GM23338 (cell line): ENCODE data around the gene SIX5.
A peak's percentile ranks its signal among the peaks of the same experiment; 100 is the strongest.

Source experiments
- CREB1 ChIP-seq: fragments of 250-450 bp; sonication (Bioruptor Pico); IDR thresholded peaks from 2 replicates; pipeline ENCODE4 v1.5.0; 2020; ENCODE audit warnings: low read depth, mild to moderate bottlenecking, moderate library complexity
- EZH2 ChIP-seq: fragments of 200-600 bp; sonication (generic); IDR thresholded peaks from one replicate; pipeline ENCODE4 v1.8.0; 2017; ENCODE audit warnings: antibody characterized with exemption, mild to moderate bottlenecking, low read depth; ENCODE audit not compliant: unreplicated experiment
- NANOG ChIP-seq: IDR thresholded peaks from 2 replicates; pipeline ENCODE4 v1.6.1; 2016; ENCODE audit warnings: antibody characterized with exemption, borderline replicate concordance
- POLR2AphosphoS5 ChIP-seq: IDR thresholded peaks from 2 replicates; pipeline ENCODE4 v1.6.1; 2016; ENCODE audit warnings: antibody characterized with exemption, low read depth
- STAT1 ChIP-seq: IDR thresholded peaks from one replicate; pipeline ENCODE4 v1.6.1; 2016; ENCODE audit warnings: antibody characterized with exemption; ENCODE audit not compliant: unreplicated experiment
- TF ChIP-seq, protein P1 (sequence below), 2 experiments: fragments of 200-600 bp in 1 of 2; sonication (generic) in 1 of 2; conservative IDR thresholded peaks; 2 replicates each; pipeline versions ENCODE4 v1.5.1 to v1.6.1; 2016 to 2017; ENCODE audit warnings: antibody characterized with exemption in 2 of 2, low read depth in 2 of 2, mild to moderate bottlenecking in 2 of 2, moderate library complexity in 1 of 2
- TF ChIP-seq, protein P2 (sequence below): IDR thresholded peaks from 2 replicates; pipeline ENCODE4 v1.6.1; 2016; ENCODE audit warnings: antibody characterized with exemption
- TF ChIP-seq, protein P3 (sequence below): IDR thresholded peaks from one replicate; pipeline ENCODE4 v1.6.1; 2018; ENCODE audit warnings: antibody characterized with exemption; ENCODE audit not compliant: unreplicated experiment

DNA sequence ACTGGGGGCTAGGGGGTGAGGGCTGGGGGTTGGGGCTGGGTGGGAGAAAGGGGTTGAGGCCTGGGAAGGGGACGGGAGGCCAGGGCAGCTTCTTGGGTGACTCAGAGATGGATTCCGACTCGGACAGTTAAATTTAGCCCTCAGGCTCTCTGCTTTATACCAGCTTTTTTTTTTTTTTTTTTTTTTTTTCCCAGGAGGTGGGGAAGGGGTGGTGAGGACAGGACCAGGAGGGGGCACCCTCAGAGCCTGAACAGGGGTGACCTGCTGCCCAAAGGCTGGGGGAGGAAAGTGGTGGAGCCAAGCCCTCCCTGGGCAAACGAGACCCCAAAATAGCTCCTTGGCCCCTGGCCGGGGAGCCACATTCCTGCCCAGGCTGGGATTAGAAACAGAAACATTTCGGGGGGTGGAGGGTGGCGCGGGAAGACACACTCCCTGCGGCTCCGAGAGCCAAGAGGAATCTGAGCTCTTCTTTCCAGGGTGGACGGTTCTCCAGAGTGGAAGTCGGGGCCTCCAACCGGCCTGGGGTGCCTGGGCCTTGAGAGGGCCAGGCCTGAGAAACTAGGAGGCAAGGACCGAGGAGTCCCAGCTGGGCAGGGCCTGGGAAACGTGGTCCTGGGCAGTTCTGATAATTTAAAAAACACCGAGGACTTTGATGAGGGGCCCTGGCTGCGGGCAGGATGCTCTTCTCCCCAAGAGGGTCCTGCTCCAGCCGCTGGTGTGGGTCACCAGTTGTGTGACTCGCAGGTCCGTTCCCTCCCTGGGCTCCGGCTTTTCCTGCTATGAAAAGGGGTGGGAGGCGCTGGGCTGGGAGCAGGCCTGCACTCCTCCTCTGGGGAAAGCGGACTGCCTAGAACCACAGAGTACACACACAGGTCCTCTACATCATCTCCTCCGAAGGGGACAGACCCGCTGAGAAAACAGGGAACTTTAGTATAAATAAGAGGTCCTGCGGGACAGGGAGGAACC, 14.1 kb upstream of the SIX5 start:
- TF ChIP-seq, protein P1, sequence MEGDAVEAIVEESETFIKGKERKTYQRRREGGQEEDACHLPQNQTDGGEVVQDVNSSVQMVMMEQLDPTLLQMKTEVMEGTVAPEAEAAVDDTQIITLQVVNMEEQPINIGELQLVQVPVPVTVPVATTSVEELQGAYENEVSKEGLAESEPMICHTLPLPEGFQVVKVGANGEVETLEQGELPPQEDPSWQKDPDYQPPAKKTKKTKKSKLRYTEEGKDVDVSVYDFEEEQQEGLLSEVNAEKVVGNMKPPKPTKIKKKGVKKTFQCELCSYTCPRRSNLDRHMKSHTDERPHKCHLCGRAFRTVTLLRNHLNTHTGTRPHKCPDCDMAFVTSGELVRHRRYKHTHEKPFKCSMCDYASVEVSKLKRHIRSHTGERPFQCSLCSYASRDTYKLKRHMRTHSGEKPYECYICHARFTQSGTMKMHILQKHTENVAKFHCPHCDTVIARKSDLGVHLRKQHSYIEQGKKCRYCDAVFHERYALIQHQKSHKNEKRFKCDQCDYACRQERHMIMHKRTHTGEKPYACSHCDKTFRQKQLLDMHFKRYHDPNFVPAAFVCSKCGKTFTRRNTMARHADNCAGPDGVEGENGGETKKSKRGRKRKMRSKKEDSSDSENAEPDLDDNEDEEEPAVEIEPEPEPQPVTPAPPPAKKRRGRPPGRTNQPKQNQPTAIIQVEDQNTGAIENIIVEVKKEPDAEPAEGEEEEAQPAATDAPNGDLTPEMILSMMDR (conservative IDR thresholded peaks at IDR 0.05; ENCODE audit: low read depth in 2 of 2): peak in 1 of 2 experiments; percentile 28; a peak in 1 of 4 replicates
- TF ChIP-seq POLR2AphosphoS5 (no peak), CREB1 (CRISPR knock-in tag) (no peak), EZH2 (no peak), STAT1 (no peak), NANOG (no peak)
- TF ChIP-seq, protein P2, sequence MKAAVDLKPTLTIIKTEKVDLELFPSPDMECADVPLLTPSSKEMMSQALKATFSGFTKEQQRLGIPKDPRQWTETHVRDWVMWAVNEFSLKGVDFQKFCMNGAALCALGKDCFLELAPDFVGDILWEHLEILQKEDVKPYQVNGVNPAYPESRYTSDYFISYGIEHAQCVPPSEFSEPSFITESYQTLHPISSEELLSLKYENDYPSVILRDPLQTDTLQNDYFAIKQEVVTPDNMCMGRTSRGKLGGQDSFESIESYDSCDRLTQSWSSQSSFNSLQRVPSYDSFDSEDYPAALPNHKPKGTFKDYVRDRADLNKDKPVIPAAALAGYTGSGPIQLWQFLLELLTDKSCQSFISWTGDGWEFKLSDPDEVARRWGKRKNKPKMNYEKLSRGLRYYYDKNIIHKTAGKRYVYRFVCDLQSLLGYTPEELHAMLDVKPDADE: no peak
- TF ChIP-seq, protein P3, sequence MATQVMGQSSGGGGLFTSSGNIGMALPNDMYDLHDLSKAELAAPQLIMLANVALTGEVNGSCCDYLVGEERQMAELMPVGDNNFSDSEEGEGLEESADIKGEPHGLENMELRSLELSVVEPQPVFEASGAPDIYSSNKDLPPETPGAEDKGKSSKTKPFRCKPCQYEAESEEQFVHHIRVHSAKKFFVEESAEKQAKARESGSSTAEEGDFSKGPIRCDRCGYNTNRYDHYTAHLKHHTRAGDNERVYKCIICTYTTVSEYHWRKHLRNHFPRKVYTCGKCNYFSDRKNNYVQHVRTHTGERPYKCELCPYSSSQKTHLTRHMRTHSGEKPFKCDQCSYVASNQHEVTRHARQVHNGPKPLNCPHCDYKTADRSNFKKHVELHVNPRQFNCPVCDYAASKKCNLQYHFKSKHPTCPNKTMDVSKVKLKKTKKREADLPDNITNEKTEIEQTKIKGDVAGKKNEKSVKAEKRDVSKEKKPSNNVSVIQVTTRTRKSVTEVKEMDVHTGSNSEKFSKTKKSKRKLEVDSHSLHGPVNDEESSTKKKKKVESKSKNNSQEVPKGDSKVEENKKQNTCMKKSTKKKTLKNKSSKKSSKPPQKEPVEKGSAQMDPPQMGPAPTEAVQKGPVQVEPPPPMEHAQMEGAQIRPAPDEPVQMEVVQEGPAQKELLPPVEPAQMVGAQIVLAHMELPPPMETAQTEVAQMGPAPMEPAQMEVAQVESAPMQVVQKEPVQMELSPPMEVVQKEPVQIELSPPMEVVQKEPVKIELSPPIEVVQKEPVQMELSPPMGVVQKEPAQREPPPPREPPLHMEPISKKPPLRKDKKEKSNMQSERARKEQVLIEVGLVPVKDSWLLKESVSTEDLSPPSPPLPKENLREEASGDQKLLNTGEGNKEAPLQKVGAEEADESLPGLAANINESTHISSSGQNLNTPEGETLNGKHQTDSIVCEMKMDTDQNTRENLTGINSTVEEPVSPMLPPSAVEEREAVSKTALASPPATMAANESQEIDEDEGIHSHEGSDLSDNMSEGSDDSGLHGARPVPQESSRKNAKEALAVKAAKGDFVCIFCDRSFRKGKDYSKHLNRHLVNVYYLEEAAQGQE: no peak
